Trophoblast cell (in vitro differentiated cells and primary cell): ENCODE results near the gene TEKT5.

Experiments used
- DNase-seq, 2 donors: peaks; one replicate each; pipeline ENCODE4 v3.0.0-alpha.2; 2016
- H2AFZ ChIP-seq: 2 replicates; pipeline ENCODE4 v1.6.1; 2013; ENCODE audit warnings: low read length, moderate library complexity, mild to moderate bottlenecking; ENCODE audit not compliant: insufficient read depth, poor library complexity
- H2AK5ac ChIP-seq: 2 replicates; pipeline ENCODE4 v1.6.1; 2013; ENCODE audit warnings: mild to moderate bottlenecking, low read length
- H2BK120ac ChIP-seq: 2 replicates; pipeline ENCODE4 v1.6.1; 2013; ENCODE audit warnings: low read length, mild to moderate bottlenecking, moderate library complexity; ENCODE audit not compliant: insufficient read depth, poor library complexity
- H2BK12ac ChIP-seq: 2 replicates; pipeline ENCODE4 v1.6.1; 2013; ENCODE audit warnings: mild to moderate bottlenecking, low read length, moderate library complexity
- H2BK5ac ChIP-seq: 2 replicates; pipeline ENCODE4 v1.6.1; 2013; ENCODE audit warnings: low read length, low read depth, moderate library complexity, mild to moderate bottlenecking; ENCODE audit not compliant: poor library complexity
- H3K14ac ChIP-seq: 2 replicates; pipeline ENCODE4 v1.6.1; 2013; ENCODE audit warnings: mild to moderate bottlenecking, low read length
- H3K18ac ChIP-seq: 2 replicates; pipeline ENCODE4 v1.6.1; 2013; ENCODE audit warnings: mild to moderate bottlenecking, low read length
- H3K23ac ChIP-seq: 2 replicates; pipeline ENCODE4 v1.6.1; 2013; ENCODE audit warnings: low read length
- H3K27ac ChIP-seq: 2 replicates; pipeline ENCODE4 v1.5.1; 2013; ENCODE audit warnings: low read depth, mild to moderate bottlenecking, inconsistent platforms, low read length, moderate library complexity
- H3K27me3 ChIP-seq: 2 replicates; pipeline ENCODE4 v1.6.1; 2013; ENCODE audit warnings: inconsistent platforms, mild to moderate bottlenecking, low read length, moderate library complexity; ENCODE audit not compliant: insufficient read depth
- H3K36me3 ChIP-seq, 2 experiments: 1 replicate in 1 of 2; 2 replicates in 1 of 2; pipeline ENCODE4 v1.6.1; 2013; ENCODE audit warnings: low read length in 2 of 2, mild to moderate bottlenecking in 2 of 2, moderate library complexity in 1 of 2; ENCODE audit not compliant: insufficient read depth in 2 of 2, control insufficient read depth in 1 of 2
- H3K4ac ChIP-seq: 2 replicates; pipeline ENCODE4 v1.6.1; 2013; ENCODE audit warnings: low read depth, mild to moderate bottlenecking, low read length, moderate library complexity
- H3K4me1 ChIP-seq, 2 experiments: 1 replicate in 1 of 2; 2 replicates in 1 of 2; pipeline ENCODE4 v1.6.1; 2013; ENCODE audit warnings: low read length in 2 of 2, mild to moderate bottlenecking in 2 of 2, moderate library complexity in 1 of 2; ENCODE audit not compliant: insufficient read depth in 2 of 2, control insufficient read depth in 1 of 2
- H3K4me2 ChIP-seq: 2 replicates; pipeline ENCODE4 v1.6.1; 2013; ENCODE audit warnings: inconsistent platforms, mild to moderate bottlenecking, low read length, moderate library complexity
- H3K4me3 ChIP-seq: 2 replicates; pipeline ENCODE4 v1.5.1; 2013; ENCODE audit warnings: mild to moderate bottlenecking, low read depth, low read length, inconsistent platforms
- H3K79me1 ChIP-seq: one replicate; pipeline ENCODE4 v1.6.1; 2013; ENCODE audit warnings: low read length
- H3K79me2 ChIP-seq: 2 replicates; pipeline ENCODE4 v1.6.1; 2013; ENCODE audit warnings: low read length, mild to moderate bottlenecking; ENCODE audit not compliant: control insufficient read depth, insufficient read depth, poor library complexity
- H3K9ac ChIP-seq: 2 replicates; pipeline ENCODE4 v1.6.1; 2013; ENCODE audit warnings: mild to moderate bottlenecking, low read length
- H3K9me3 ChIP-seq: 2 replicates; pipeline ENCODE4 v1.6.1; 2013; ENCODE audit warnings: low read depth, mild to moderate bottlenecking, control low read depth, inconsistent platforms, low read length; ENCODE audit not compliant: insufficient read depth
- H4K12ac ChIP-seq: 2 replicates; pipeline ENCODE4 v1.6.1; 2013; ENCODE audit warnings: low read depth, mild to moderate bottlenecking, low read length, moderate library complexity
- H4K8ac ChIP-seq: 2 replicates; pipeline ENCODE4 v1.6.1; 2013; ENCODE audit warnings: low read depth, mild to moderate bottlenecking, low read length, moderate library complexity
- H4K91ac ChIP-seq: one replicate; pipeline ENCODE4 v1.6.1; 2013; ENCODE audit warnings: low read depth, mild to moderate bottlenecking, low read length, moderate library complexity
- WGBS: extraction: QIAGEN DNeasy Blood & Tissue Kit; methylation state at CpG from one replicate; pipeline ENCODE4 v1.1.7; 2013; ENCODE audit warnings: missing lambda C conversion rate; ENCODE audit not compliant: insufficient read length, insufficient coverage; ENCODE audit errors: extremely low coverage; 5-methylcytosine and 5-hydroxymethylcytosine counted together

Gene TEKT5

GRCh38 chr16:10598157-10598556, 96.6 kb downstream of the TEKT5 start:
- no peak overlapping the region for H3K18ac ChIP-seq
- no peak overlapping the region for H2AK5ac ChIP-seq
- WGBS, result no CpG with 5 or more reads among the region's 11 CpGs
- H4K12ac ChIP-seq, result no peak overlapping the region
- no peak overlapping the region for H3K4me3 ChIP-seq
- H2AFZ ChIP-seq, result no peak overlapping the region
- no peak overlapping the region for H3K9ac ChIP-seq
- no peak overlapping the region for H2BK5ac ChIP-seq
- no peak overlapping the region for H3K27ac ChIP-seq
- H3K27me3 ChIP-seq, result no peaks in the 10 kb centered on the region
- H4K91ac ChIP-seq, result no peak overlapping the region
- H3K4ac ChIP-seq, result no peak overlapping the region
- no peak overlapping the region for H3K4me2 ChIP-seq
- no peak for DNase-seq
- no peaks in the 10 kb centered on the region for H3K36me3 ChIP-seq
- peaks cover 25% of the 10 kb centered on the region for H3K79me1 ChIP-seq
- H3K14ac ChIP-seq, result no peak overlapping the region
- no peak overlapping the region for H2BK120ac ChIP-seq
- no peak overlapping the region for H4K8ac ChIP-seq
- peaks cover 19 to 23% of the 10 kb centered on the region in 2 experiments for H3K4me1 ChIP-seq
- H3K9me3 ChIP-seq, result peaks cover 6% of the 10 kb centered on the region
- no peaks in the 10 kb centered on the region for H3K79me2 ChIP-seq
- no peak overlapping the region for H3K23ac ChIP-seq
- no peak overlapping the region for H2BK12ac ChIP-seq

GRCh38 chr16:10597187-10597601, 97.5 kb downstream of the TEKT5 start:
- H4K8ac ChIP-seq, result no peak overlapping the region
- H4K12ac ChIP-seq, result no peak overlapping the region
- no peak overlapping the region for H3K9ac ChIP-seq
- no peak overlapping the region for H2AFZ ChIP-seq
- H3K4me3 ChIP-seq, result no peak overlapping the region
- H3K27ac ChIP-seq, result no peak overlapping the region
- H4K91ac ChIP-seq, result no peak overlapping the region
- H3K79me1 ChIP-seq, result peaks cover 16% of the 10 kb centered on the region
- H3K9me3 ChIP-seq, result peaks cover 6% of the 10 kb centered on the region
- H2BK12ac ChIP-seq, result no peak overlapping the region
- DNase-seq, result peak in 1 of 2 donors; percentile 28
- H2BK5ac ChIP-seq, result no peak overlapping the region
- H2AK5ac ChIP-seq, result no peak overlapping the region
- no peak overlapping the region for H3K4me2 ChIP-seq
- no peak overlapping the region for H2BK120ac ChIP-seq
- H3K4ac ChIP-seq, result no peak overlapping the region
- H3K14ac ChIP-seq, result no peak overlapping the region
- no peaks in the 10 kb centered on the region for H3K27me3 ChIP-seq
- no peaks in the 10 kb centered on the region for H3K36me3 ChIP-seq
- H3K18ac ChIP-seq, result no peak overlapping the region
- no peaks in the 10 kb centered on the region for H3K79me2 ChIP-seq
- H3K4me1 ChIP-seq, result peaks cover 17 to 18% of the 10 kb centered on the region in 2 experiments
- H3K23ac ChIP-seq, result no peak overlapping the region
- no CpG with 5 or more reads among the region's 3 CpGs for WGBS

GRCh38 chr16:10594312-10594950, 100.3 kb downstream of the TEKT5 start:
- no peak for DNase-seq
- H3K27ac ChIP-seq, result no peak overlapping the region
- no peak overlapping the region for H2BK120ac ChIP-seq
- no peaks in the 10 kb centered on the region for H3K79me1 ChIP-seq
- no peak overlapping the region for H4K12ac ChIP-seq
- peaks cover 6% of the 10 kb centered on the region for H3K9me3 ChIP-seq
- peak overlapping the region; percentile 18 for H2AK5ac ChIP-seq
- H3K23ac ChIP-seq, result no peak overlapping the region
- H3K79me2 ChIP-seq, result no peaks in the 10 kb centered on the region
- H2BK5ac ChIP-seq, result no peak overlapping the region
- no peaks in the 10 kb centered on the region for H3K27me3 ChIP-seq
- no peak overlapping the region for H3K4me3 ChIP-seq
- no peak overlapping the region for H2AFZ ChIP-seq
- H3K14ac ChIP-seq, result no peak overlapping the region
- no peaks in the 10 kb centered on the region for H3K36me3 ChIP-seq
- H3K18ac ChIP-seq, result no peak overlapping the region
- no peak overlapping the region for H4K8ac ChIP-seq
- H4K91ac ChIP-seq, result no peak overlapping the region
- no peak overlapping the region for H3K4ac ChIP-seq
- H2BK12ac ChIP-seq, result no peak overlapping the region
- H3K4me1 ChIP-seq, result no peaks in the 10 kb centered on the region
- no CpG with 5 or more reads among the region's 9 CpGs for WGBS
- H3K4me2 ChIP-seq, result no peak overlapping the region
- no peak overlapping the region for H3K9ac ChIP-seq

GRCh38 chr16:10592611-10593010, 102.1 kb downstream of the TEKT5 start:
- Histone ChIP-seq H4K12ac (no peak overlapping the region), H3K14ac (no peak overlapping the region), H3K79me2 (no peaks in the 10 kb centered on the region), H3K9me3 (peaks cover 6% of the 10 kb centered on the region), H3K23ac (no peak overlapping the region), H4K8ac (no peak overlapping the region), H3K18ac (no peak overlapping the region), H3K27me3 (no peaks in the 10 kb centered on the region), H3K27ac (no peak overlapping the region), H3K36me3 (no peaks in the 10 kb centered on the region), H3K79me1 (no peaks in the 10 kb centered on the region), H2BK120ac (no peak overlapping the region), H3K4ac (no peak overlapping the region), H3K4me1 (no peaks in the 10 kb centered on the region), H2BK12ac (no peak overlapping the region), H3K9ac (no peak overlapping the region), H3K4me3 (no peak overlapping the region), H2AFZ (no peak overlapping the region), H4K91ac (no peak overlapping the region), H2BK5ac (no peak overlapping the region), H3K4me2 (no peak overlapping the region), H2AK5ac (no peak overlapping the region)
- no peak for DNase-seq
- no CpG with 5 or more reads among the region's 1 CpG for WGBS
